Activated CD4-positive, CD25-positive, alpha-beta regulatory T cell (primary cell): ENCODE data around the gene TNPO1.
"Not testable (repeated sequence)": the region's sequence is repeated elsewhere in the genome, so short reads cannot be mapped to it uniquely, and the experiment has no call there.

ENCODE experiments used
- DNase-seq, 4 experiments: peaks; one replicate each; lab custom pipeline; 2025; lab: John Stamatoyannopoulos, UW

TNPO1 gene

GRCh38 chr5:72816284-72817075 is at the start of gene TNPO1:
TNPO1 (plus strand) TSS chr5:72816661; CDS start chr5:72816738, 77 bp downstream.
- peak; percentile 67 to 68 (median 68) for DNase-seq

- DNase-seq, result no peak
Observed at GRCh38 chr5:72767289-72768010, 49.0 kb upstream of the TNPO1 start.

GRCh38 chr5:72770266-72770665 is 46.2 kb upstream of the TNPO1 start:
- DNase-seq, result no peak

GRCh38 chr5:72776684-72777083 is 39.8 kb upstream of the TNPO1 start:
- no peak for DNase-seq

- DNase-seq, result no peak
Observed at GRCh38 chr5:72779520-72779919, 36.9 kb upstream of the TNPO1 start.

- no peak for DNase-seq
Observed at GRCh38 chr5:72783354-72783753, 33.1 kb upstream of the TNPO1 start.

GRCh38 chr5:72784129-72784528 is 32.3 kb upstream of the TNPO1 start:
- no peak for DNase-seq

- DNase-seq, result no peak
Observed at GRCh38 chr5:72785801-72786200, 30.7 kb upstream of the TNPO1 start.

- DNase-seq, result no peak
Observed at GRCh38 chr5:72786676-72787075, 29.8 kb upstream of the TNPO1 start.

- DNase-seq, result no peak
Observed at GRCh38 chr5:72788866-72789505, 27.5 kb upstream of the TNPO1 start.

- no peak for DNase-seq
Observed at GRCh38 chr5:72790186-72790585, 26.3 kb upstream of the TNPO1 start.

- DNase-seq, result not testable (repeated sequence)
Observed at GRCh38 chr5:72792662-72793061, 23.8 kb upstream of the TNPO1 start.

- DNase-seq, result no peak
Observed at GRCh38 chr5:72796001-72796400, 20.5 kb upstream of the TNPO1 start.

- DNase-seq, result no peak
Observed at GRCh38 chr5:72799721-72800120, 16.7 kb upstream of the TNPO1 start.

- not testable (repeated sequence) for DNase-seq
Observed at GRCh38 chr5:72808637-72809036, 7.8 kb upstream of the TNPO1 start.

- DNase-seq, result no peak
Observed at GRCh38 chr5:72811849-72812248, 4.6 kb upstream of the TNPO1 start.

GRCh38 chr5:72812488-72812887 is 4.0 kb upstream of the TNPO1 start:
- no peak for DNase-seq

- DNase-seq, result no peak
Observed at GRCh38 chr5:72814104-72814503, 2.4 kb upstream of the TNPO1 start.

- DNase-seq, result no peak
Observed at GRCh38 chr5:72814864-72815263, 1.6 kb upstream of the TNPO1 start.

- DNase-seq, result no peak
Observed at GRCh38 chr5:72815580-72816283, 729 bp upstream of the TNPO1 start.

- peak in 2 of 4 experiments; percentile 16 to 28 for DNase-seq
Observed at GRCh38 chr5:72817076-72817481, 618 bp downstream of the TNPO1 start.

- no peak for DNase-seq
Observed at GRCh38 chr5:72817671-72818266, 1.3 kb downstream of the TNPO1 start.
